ENCODE measurements around the gene NCKAP5. TPM values are rescaled to one million over a fixed set of nuclear protein-coding genes. Genes with fewer than 3 reads are reported as not detected.

NCKAP5 gene
- total and polyA plus RNA-seq, 2 experiments from 2014 or later = 2.2 to 5.5 TPM

DNA sequence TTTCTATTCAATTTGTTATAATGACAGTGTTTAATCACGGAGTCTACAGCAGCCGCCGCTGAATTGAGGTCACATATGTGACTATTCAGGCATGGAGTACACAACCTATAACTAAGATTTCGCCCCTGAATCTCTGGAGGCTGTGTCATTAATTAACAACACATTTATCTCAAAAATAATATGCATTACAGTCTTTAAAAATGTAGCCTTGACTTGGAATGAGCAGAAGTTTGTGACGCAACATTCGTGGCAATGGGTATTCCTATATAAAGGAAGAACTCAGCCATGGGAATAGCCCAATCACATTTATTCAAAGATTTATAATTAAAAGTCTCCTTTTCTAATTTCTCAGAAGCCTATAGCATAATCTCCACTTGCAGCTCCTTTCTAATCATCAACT, 837.7 kb downstream of the NCKAP5 start:
- Histone ChIP-seq H4K20me1 (ENCODE audit: insufficient read depth, poor library complexity, severe bottlenecking) (no peaks in the 10 kb centered on the region), H3K9me2 (replicated peaks; ENCODE audit: insufficient read depth) (no peaks in the 10 kb centered on the region), H3K79me2 (no peaks in the 10 kb centered on the region), H3K4me2 (no peak overlapping the region), H3K27me3 (no peaks in the 10 kb centered on the region), H2AFZ (no peak overlapping the region), H3K4me3 (no peak overlapping the region), H3K36me3 (replicated peaks; ENCODE audit: insufficient read depth, low read depth) (no peaks in the 10 kb centered on the region), H3K9me3 (ENCODE audit: low read depth) (no peaks in the 10 kb centered on the region), H3K4me1 (ENCODE audit: insufficient read depth) (no peaks in the 10 kb centered on the region), H3K27ac (no peak overlapping the region)
- WGBS (ENCODE audit: low lambda C conversion rate, missing lambda C conversion rate) = 98% methylated on average over 6 of the region's 6 CpGs
- TF ChIP-seq EZH2phosphoT487 (IDR thresholded peaks at IDR 0.05; ENCODE audit: low read depth, severe bottlenecking, unreplicated experiment) = no peak
- DNase-seq (ENCODE audit: low spot score) = no peak

GRCh38 chr2:132729522-132729921, 838.7 kb downstream of the NCKAP5 start:
- no peaks in the 10 kb centered on the region for H3K79me2 ChIP-seq
- no peak overlapping the region for H3K27ac ChIP-seq
- H3K9me2 ChIP-seq (replicated peaks; ENCODE audit: insufficient read depth) = no peaks in the 10 kb centered on the region
- no peaks in the 10 kb centered on the region for H3K4me1 ChIP-seq (ENCODE audit: insufficient read depth)
- H3K36me3 ChIP-seq (replicated peaks; ENCODE audit: insufficient read depth, low read depth) = no peaks in the 10 kb centered on the region
- TF ChIP-seq EZH2 (IDR thresholded peaks at IDR 0.05; ENCODE audit: borderline replicate concordance) (no peak), EZH2phosphoT487 (IDR thresholded peaks at IDR 0.05; ENCODE audit: low read depth, severe bottlenecking, unreplicated experiment) (no peak)
- TF ChIP-seq, protein P1, sequence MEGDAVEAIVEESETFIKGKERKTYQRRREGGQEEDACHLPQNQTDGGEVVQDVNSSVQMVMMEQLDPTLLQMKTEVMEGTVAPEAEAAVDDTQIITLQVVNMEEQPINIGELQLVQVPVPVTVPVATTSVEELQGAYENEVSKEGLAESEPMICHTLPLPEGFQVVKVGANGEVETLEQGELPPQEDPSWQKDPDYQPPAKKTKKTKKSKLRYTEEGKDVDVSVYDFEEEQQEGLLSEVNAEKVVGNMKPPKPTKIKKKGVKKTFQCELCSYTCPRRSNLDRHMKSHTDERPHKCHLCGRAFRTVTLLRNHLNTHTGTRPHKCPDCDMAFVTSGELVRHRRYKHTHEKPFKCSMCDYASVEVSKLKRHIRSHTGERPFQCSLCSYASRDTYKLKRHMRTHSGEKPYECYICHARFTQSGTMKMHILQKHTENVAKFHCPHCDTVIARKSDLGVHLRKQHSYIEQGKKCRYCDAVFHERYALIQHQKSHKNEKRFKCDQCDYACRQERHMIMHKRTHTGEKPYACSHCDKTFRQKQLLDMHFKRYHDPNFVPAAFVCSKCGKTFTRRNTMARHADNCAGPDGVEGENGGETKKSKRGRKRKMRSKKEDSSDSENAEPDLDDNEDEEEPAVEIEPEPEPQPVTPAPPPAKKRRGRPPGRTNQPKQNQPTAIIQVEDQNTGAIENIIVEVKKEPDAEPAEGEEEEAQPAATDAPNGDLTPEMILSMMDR (IDR thresholded peaks at IDR 0.05; ENCODE audit: poor library complexity) = no peak
- H3K9me3 ChIP-seq (ENCODE audit: low read depth) = no peaks in the 10 kb centered on the region
- DNase-seq (ENCODE audit: low spot score) = no peak
- no peaks in the 10 kb centered on the region for H4K20me1 ChIP-seq (ENCODE audit: insufficient read depth, poor library complexity, severe bottlenecking)
- H3K4me3 ChIP-seq = no peak overlapping the region
- no peaks in the 10 kb centered on the region for H3K27me3 ChIP-seq
- H2AFZ ChIP-seq = no peak overlapping the region
- H3K4me2 ChIP-seq = no peak overlapping the region

- no peak overlapping the region for H2AFZ ChIP-seq
- H3K4me2 ChIP-seq = no peak overlapping the region
- H4K20me1 ChIP-seq (ENCODE audit: insufficient read depth, poor library complexity, severe bottlenecking) = no peaks in the 10 kb centered on the region
- TF ChIP-seq EZH2 (IDR thresholded peaks at IDR 0.05; ENCODE audit: borderline replicate concordance) (no peak), EZH2phosphoT487 (IDR thresholded peaks at IDR 0.05; ENCODE audit: low read depth, severe bottlenecking, unreplicated experiment) (no peak)
- TF ChIP-seq, protein P1 (IDR thresholded peaks at IDR 0.05; ENCODE audit: poor library complexity) = no peak
- no peaks in the 10 kb centered on the region for H3K36me3 ChIP-seq (replicated peaks; ENCODE audit: insufficient read depth, low read depth)
- no peaks in the 10 kb centered on the region for H3K9me2 ChIP-seq (replicated peaks; ENCODE audit: insufficient read depth)
- WGBS (ENCODE audit: low lambda C conversion rate, missing lambda C conversion rate) = 89% methylated on average over 4 of the region's 4 CpGs
- no peaks in the 10 kb centered on the region for H3K27me3 ChIP-seq
- H3K4me3 ChIP-seq = no peak overlapping the region
- no peak overlapping the region for H3K27ac ChIP-seq
- no peaks in the 10 kb centered on the region for H3K4me1 ChIP-seq (ENCODE audit: insufficient read depth)
- no peaks in the 10 kb centered on the region for H3K9me3 ChIP-seq (ENCODE audit: low read depth)
- no peaks in the 10 kb centered on the region for H3K79me2 ChIP-seq
- no peak for DNase-seq (ENCODE audit: low spot score)
These were observed 842.1 kb downstream of the NCKAP5 start for GRCh38 chr2:132726155-132726554.

- Histone ChIP-seq H2AFZ (no peak overlapping the region), H4K20me1 (ENCODE audit: insufficient read depth, poor library complexity, severe bottlenecking) (no peaks in the 10 kb centered on the region), H3K4me2 (no peak overlapping the region), H3K9me2 (replicated peaks; ENCODE audit: insufficient read depth) (no peaks in the 10 kb centered on the region), H3K4me3 (no peak overlapping the region), H3K27me3 (no peaks in the 10 kb centered on the region), H3K79me2 (no peaks in the 10 kb centered on the region), H3K27ac (no peak overlapping the region), H3K36me3 (replicated peaks; ENCODE audit: insufficient read depth, low read depth) (no peaks in the 10 kb centered on the region), H3K9me3 (ENCODE audit: low read depth) (no peaks in the 10 kb centered on the region), H3K4me1 (ENCODE audit: insufficient read depth) (no peaks in the 10 kb centered on the region)
- WGBS (ENCODE audit: low lambda C conversion rate, missing lambda C conversion rate) = 76% methylated on average over 9 of the region's 9 CpGs
- TF ChIP-seq EZH2 (IDR thresholded peaks at IDR 0.05; ENCODE audit: borderline replicate concordance) (no peak), EZH2phosphoT487 (IDR thresholded peaks at IDR 0.05; ENCODE audit: low read depth, severe bottlenecking, unreplicated experiment) (no peak)
- TF ChIP-seq, protein P1 (IDR thresholded peaks at IDR 0.05; ENCODE audit: poor library complexity) = no peak
- no peak for DNase-seq (ENCODE audit: low spot score)
These were observed 842.5 kb downstream of the NCKAP5 start for GRCh38 chr2:132725748-132726147.
